MM.1S (cell line): Measurements from ENCODE around the gene PCLO.

Experiments
- DNase-seq: peaks from one replicate; pipeline ENCODE4 v3.0.0-alpha.2; 2015
- H2AFZ ChIP-seq: fragments of 300-600 bp; sonication (generic); 2 replicates; pipeline ENCODE4 v1.6.0; 2016; ENCODE audit warnings: antibody characterized with exemption, low read length
- H3F3A ChIP-seq: fragments of 300-600 bp; sonication (generic); 2 replicates; pipeline ENCODE4 v1.6.1; 2016; ENCODE audit warnings: mild to moderate bottlenecking, antibody characterized with exemption, low read length, moderate library complexity, mixed read lengths; ENCODE audit not compliant: insufficient read depth
- H3K27ac ChIP-seq: fragments of 300-600 bp; sonication (generic); 2 replicates; pipeline ENCODE4 v1.5.1; 2016; ENCODE audit warnings: mild to moderate bottlenecking, low read length
- H3K27me3 ChIP-seq: fragments of 300-600 bp; sonication (generic); replicated peaks from 2 replicates; pipeline ENCODE4 v1.6.0; 2016; ENCODE audit warnings: low read length; ENCODE audit not compliant: insufficient read depth
- H3K36me3 ChIP-seq: fragments of 300-600 bp; sonication (generic); replicated peaks from 2 replicates; pipeline ENCODE4 v1.6.1; 2016; ENCODE audit warnings: mild to moderate bottlenecking, low read length, mixed read lengths; ENCODE audit not compliant: insufficient read depth
- H3K4me1 ChIP-seq: fragments of 300-600 bp; sonication (generic); 2 replicates; pipeline ENCODE4 v1.6.1; 2016; ENCODE audit warnings: low read length, mixed read lengths
- H3K4me2 ChIP-seq: fragments of 300-600 bp; sonication (generic); 2 replicates; pipeline ENCODE4 v1.6.0; 2016; ENCODE audit warnings: low read depth, low read length
- H3K4me3 ChIP-seq: fragments of 300-600 bp; sonication (generic); 2 replicates; pipeline ENCODE4 v1.5.1; 2016; ENCODE audit warnings: low read length, mixed read lengths
- H3K79me2 ChIP-seq: fragments of 300-600 bp; sonication (generic); 2 replicates; pipeline ENCODE4 v1.6.1; 2016; ENCODE audit warnings: mixed run types, low read length, mixed read lengths
- H3K9ac ChIP-seq: fragments of 300-600 bp; sonication (generic); 2 replicates; pipeline ENCODE4 v1.6.1; 2016; ENCODE audit warnings: low read length, mixed read lengths
- H3K9me2 ChIP-seq: fragments of 300-600 bp; sonication (generic); replicated peaks from 2 replicates; pipeline ENCODE4 v1.6.1; 2016; ENCODE audit warnings: mild to moderate bottlenecking, low read length, mixed read lengths; ENCODE audit not compliant: insufficient read depth
- H3K9me3 ChIP-seq: fragments of 300-600 bp; sonication (generic); replicated peaks from 2 replicates; pipeline ENCODE4 v1.6.1; 2016; ENCODE audit warnings: mild to moderate bottlenecking, low read length, mixed read lengths; ENCODE audit not compliant: insufficient read depth
- H4K20me1 ChIP-seq: fragments of 300-600 bp; sonication (generic); 2 replicates; pipeline ENCODE4 v1.6.1; 2016; ENCODE audit warnings: mild to moderate bottlenecking, low read length, moderate library complexity, mixed read lengths; ENCODE audit not compliant: insufficient read depth
- EZH2 ChIP-seq: fragments of 300-600 bp; sonication (generic); optimal IDR thresholded peaks from 2 replicates; pipeline ENCODE3; 2017; ENCODE audit warnings: low read depth, mild to moderate bottlenecking, antibody characterized with exemption, low read length, mixed read lengths
- EZH2phosphoT487 ChIP-seq: fragments of 300-600 bp; sonication (generic); IDR thresholded peaks from 2 replicates; pipeline ENCODE4 v1.6.1; 2018; ENCODE audit warnings: antibody characterized with exemption, low read length
- TF ChIP-seq, protein P1 (sequence below): fragments of 300-600 bp; sonication (generic); IDR thresholded peaks from 2 replicates; pipeline ENCODE4 v1.5.1; 2016; ENCODE audit warnings: antibody characterized with exemption, low read length, mixed read lengths

PCLO gene

DNA sequence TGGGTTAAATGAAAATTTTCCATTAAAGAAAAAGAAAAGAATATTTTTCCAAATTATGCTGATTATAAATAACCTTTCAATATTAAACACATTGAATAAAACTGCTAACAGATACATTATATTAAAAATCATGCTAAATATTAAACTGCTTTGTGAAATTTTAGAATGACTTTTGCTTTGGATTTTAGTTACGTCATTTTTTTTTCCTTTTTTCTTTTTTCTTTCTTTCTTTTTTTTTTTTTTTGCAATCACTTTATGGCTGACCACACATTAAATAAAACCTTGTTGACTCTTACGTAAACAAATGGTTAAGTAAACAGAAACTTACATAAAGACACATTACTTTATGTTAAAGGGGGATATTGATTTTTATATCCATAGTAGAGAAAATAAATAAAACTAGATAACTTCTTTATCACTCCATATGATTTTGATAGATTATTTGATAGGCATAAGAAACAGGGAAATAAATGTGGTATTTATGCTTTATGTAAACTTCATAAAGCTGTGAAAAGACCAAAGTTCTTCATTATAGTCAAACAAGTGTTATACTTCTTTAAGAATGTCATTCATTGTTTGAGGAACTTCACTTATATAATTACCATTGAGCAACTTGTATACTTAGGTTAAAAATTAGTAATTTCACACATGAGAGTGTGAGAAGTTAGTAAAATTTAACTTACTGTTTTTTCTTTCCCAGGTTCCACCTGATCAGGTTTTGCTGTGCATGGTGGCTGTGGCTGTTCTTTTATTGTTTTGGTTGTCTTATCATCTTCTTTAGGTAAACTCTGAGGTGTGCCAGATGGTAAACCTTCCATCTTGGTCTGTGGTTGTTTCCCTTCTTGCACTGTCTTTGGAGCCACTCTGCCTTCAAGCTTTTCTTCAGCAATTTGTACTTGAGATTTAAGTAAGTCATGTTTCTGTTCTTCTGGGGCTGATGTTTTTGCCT, 197.3 kb downstream of the PCLO start:
- TF ChIP-seq EZH2 (no peak), EZH2phosphoT487 (no peak)
- TF ChIP-seq, protein P1, sequence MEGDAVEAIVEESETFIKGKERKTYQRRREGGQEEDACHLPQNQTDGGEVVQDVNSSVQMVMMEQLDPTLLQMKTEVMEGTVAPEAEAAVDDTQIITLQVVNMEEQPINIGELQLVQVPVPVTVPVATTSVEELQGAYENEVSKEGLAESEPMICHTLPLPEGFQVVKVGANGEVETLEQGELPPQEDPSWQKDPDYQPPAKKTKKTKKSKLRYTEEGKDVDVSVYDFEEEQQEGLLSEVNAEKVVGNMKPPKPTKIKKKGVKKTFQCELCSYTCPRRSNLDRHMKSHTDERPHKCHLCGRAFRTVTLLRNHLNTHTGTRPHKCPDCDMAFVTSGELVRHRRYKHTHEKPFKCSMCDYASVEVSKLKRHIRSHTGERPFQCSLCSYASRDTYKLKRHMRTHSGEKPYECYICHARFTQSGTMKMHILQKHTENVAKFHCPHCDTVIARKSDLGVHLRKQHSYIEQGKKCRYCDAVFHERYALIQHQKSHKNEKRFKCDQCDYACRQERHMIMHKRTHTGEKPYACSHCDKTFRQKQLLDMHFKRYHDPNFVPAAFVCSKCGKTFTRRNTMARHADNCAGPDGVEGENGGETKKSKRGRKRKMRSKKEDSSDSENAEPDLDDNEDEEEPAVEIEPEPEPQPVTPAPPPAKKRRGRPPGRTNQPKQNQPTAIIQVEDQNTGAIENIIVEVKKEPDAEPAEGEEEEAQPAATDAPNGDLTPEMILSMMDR: no peak
- 0 out of 2 replicates have a peak overlapping the region, but pooled peaks have one; percentile 11 for H3K4me3 ChIP-seq
- 0 out of 2 replicates have a peak overlapping the region, but pooled peaks have one; percentile 25 for H2AFZ ChIP-seq
- H3K36me3 ChIP-seq: no peaks in the 10 kb centered on the region
- H3K27me3 ChIP-seq: no peaks in the 10 kb centered on the region
- peaks cover 23% of the 10 kb centered on the region for H3K4me1 ChIP-seq
- H4K20me1 ChIP-seq: no peaks in the 10 kb centered on the region
- H3F3A ChIP-seq: peaks cover 16% of the 10 kb centered on the region
- H3K9me2 ChIP-seq: no peaks in the 10 kb centered on the region
- no peak overlapping the region for H3K9ac ChIP-seq
- H3K4me2 ChIP-seq: peak overlapping the region; percentile 70
- no peaks in the 10 kb centered on the region for H3K79me2 ChIP-seq
- H3K27ac ChIP-seq: peak overlapping the region; percentile 80; the same call in 1 of the 2 replicates
- no peaks in the 10 kb centered on the region for H3K9me3 ChIP-seq
- DNase-seq: peak; percentile 25

DNA sequence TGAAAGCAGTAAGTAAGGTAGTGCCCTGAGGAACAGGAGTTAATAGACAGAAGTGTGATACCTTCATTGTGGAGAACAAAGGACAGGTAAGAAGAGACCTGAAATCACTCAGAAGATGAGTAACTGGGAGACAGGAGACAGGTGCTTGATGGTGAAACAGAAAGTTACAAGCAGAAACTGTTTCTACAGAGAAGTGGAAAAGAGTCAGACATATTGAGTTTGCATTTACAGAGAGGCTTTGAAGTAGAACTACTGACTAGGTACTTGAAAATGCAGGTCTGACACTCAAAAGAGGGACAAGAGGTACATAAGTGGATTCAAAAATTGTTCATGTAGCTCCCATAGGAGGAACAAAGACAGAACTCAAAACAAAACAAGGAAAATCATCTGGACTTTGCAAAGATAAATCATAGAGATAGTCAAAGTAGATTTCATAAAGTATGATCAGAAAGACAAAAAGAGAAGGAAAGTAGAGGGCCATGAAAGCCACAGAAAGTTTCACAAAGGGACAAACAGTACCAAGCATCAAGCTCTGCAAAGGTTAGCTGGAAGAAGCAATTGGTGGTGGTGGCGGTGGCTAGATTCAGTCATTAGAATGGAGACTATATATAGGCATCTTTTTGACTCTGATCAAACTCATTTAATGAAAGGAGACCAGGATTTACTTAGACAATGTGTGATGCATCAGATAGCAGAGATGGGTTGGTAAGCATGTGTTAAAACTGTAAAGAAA, 198.4 kb downstream of the PCLO start:
- H3K36me3 ChIP-seq: no peaks in the 10 kb centered on the region
- H3K4me1 ChIP-seq: peaks cover 23% of the 10 kb centered on the region
- peak; percentile 83 for DNase-seq
- no peaks in the 10 kb centered on the region for H4K20me1 ChIP-seq
- no peak for TF ChIP-seq EZH2
- TF ChIP-seq, protein P1: no peak
- no peak for TF ChIP-seq EZH2phosphoT487
- peaks cover 16% of the 10 kb centered on the region for H3F3A ChIP-seq
- peak overlapping the region; percentile 80 for H3K27ac ChIP-seq
- H3K9me2 ChIP-seq: no peaks in the 10 kb centered on the region
- no peaks in the 10 kb centered on the region for H3K9me3 ChIP-seq
- H3K27me3 ChIP-seq: no peaks in the 10 kb centered on the region
- H3K4me2 ChIP-seq: peak overlapping the region; percentile 70
- H3K9ac ChIP-seq: no peak overlapping the region
- no peaks in the 10 kb centered on the region for H3K79me2 ChIP-seq
- peak overlapping the region; percentile 11; the same call in 1 of the 2 replicates for H3K4me3 ChIP-seq
- H2AFZ ChIP-seq: 0 out of 2 replicates have a peak overlapping the region, but pooled peaks have one; percentile 25

DNA sequence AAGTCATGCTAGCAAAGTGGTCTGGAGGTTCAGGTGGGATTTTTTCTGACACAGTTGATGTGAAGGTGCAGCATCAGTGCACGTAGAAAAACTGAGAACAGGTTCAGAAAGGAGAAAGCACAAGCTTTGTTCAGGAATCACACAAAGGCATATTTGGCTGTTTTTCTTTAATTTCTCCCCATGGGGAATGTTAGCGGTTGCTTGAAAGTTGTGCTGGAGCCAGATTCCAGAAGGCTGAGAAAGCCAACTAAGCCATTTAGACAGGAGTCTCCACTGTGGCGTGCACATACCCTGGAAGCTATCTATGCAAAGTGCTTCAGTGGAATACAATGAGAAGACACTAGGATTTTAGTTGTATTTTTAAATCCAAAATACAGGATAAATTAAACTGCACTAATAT, 201.4 kb downstream of the PCLO start:
- Histone ChIP-seq H3K27ac (no peak overlapping the region), H4K20me1 (no peaks in the 10 kb centered on the region), H3F3A (peaks cover 16% of the 10 kb centered on the region), H3K27me3 (no peaks in the 10 kb centered on the region), H3K79me2 (no peaks in the 10 kb centered on the region), H3K9me2 (no peaks in the 10 kb centered on the region), H3K4me2 (no peak overlapping the region), H3K9ac (no peak overlapping the region), H2AFZ (no peak overlapping the region), H3K36me3 (no peaks in the 10 kb centered on the region), H3K9me3 (no peaks in the 10 kb centered on the region), H3K4me1 (peaks cover 23% of the 10 kb centered on the region), H3K4me3 (no peak overlapping the region)
- DNase-seq: no peak
- no peak for TF ChIP-seq EZH2
- TF ChIP-seq, protein P1: no peak
- no peak for TF ChIP-seq EZH2phosphoT487
